ENCODE data around the gene FAM20C. TPM values are rescaled to one million over a fixed set of nuclear protein-coding genes. Genes with fewer than 3 reads are reported as not detected.

FAM20C gene
- total RNA-seq, 4 donors from 2014 or later, result 15.8 to 20.4 (median 18.7) TPM

DNA sequence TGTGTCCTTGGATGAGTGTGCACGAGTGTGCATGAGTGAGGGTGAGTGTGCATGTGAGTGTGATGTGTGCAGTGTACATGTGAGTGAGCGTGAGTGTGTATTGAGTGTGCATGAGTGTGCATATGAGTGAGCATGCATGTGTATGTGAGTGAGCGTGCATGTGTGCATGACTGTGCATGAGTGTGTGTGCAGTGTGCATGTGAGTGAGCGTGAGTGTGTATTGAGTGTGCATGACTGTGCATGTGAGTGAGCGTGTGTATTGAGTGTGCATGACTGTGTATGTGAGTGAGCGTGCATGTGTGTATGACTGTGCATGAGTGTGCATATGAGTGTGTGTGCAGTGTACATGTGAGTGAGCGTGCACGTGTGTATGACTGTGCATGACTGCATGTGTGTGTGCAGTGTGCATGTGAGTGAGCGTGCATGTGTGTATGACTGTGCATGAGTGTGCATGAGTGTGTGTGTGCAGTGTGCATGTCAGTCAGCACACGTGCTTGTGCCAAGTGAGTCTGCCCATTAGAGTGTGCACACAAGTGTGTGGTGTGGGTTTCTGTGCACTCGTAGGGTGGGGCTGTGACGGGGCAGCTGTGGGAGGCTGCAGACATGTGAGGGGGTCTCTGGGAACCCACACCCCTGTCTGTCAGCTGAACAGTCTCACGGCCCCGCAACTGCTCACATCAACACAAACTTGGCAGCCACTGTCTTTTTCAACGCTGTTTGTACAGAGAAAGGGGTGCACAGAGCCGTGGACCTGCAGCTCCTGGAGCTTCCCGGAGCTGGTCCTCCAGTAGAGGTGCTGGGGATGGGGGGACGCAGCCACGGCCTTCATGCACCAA, 112.4 kb downstream of the FAM20C start:
- no peak for TF ChIP-seq EP300 (IDR thresholded peaks at IDR 0.05)
- no peak for TF ChIP-seq POLR2AphosphoS5 (IDR thresholded peaks at IDR 0.05)
- TF ChIP-seq, protein P1, sequence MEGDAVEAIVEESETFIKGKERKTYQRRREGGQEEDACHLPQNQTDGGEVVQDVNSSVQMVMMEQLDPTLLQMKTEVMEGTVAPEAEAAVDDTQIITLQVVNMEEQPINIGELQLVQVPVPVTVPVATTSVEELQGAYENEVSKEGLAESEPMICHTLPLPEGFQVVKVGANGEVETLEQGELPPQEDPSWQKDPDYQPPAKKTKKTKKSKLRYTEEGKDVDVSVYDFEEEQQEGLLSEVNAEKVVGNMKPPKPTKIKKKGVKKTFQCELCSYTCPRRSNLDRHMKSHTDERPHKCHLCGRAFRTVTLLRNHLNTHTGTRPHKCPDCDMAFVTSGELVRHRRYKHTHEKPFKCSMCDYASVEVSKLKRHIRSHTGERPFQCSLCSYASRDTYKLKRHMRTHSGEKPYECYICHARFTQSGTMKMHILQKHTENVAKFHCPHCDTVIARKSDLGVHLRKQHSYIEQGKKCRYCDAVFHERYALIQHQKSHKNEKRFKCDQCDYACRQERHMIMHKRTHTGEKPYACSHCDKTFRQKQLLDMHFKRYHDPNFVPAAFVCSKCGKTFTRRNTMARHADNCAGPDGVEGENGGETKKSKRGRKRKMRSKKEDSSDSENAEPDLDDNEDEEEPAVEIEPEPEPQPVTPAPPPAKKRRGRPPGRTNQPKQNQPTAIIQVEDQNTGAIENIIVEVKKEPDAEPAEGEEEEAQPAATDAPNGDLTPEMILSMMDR (IDR thresholded peaks at IDR 0.05), result no peak
- no peak overlapping the region for H3K27ac ChIP-seq
- no peaks in the 10 kb centered on the region for H3K36me3 ChIP-seq
- H3K4me1 ChIP-seq, result no peaks in the 10 kb centered on the region
- peaks cover 5% of the 10 kb centered on the region for H3K27me3 ChIP-seq
- WGBS, result 80% methylated on average over 16 of the region's 19 CpGs
- no peak overlapping the region for H3K4me3 ChIP-seq
- DNase-seq (ENCODE audit: low spot score in 2 of 2), result no peak
- H3K9me3 ChIP-seq, result peaks cover 11% of the 10 kb centered on the region

DNA sequence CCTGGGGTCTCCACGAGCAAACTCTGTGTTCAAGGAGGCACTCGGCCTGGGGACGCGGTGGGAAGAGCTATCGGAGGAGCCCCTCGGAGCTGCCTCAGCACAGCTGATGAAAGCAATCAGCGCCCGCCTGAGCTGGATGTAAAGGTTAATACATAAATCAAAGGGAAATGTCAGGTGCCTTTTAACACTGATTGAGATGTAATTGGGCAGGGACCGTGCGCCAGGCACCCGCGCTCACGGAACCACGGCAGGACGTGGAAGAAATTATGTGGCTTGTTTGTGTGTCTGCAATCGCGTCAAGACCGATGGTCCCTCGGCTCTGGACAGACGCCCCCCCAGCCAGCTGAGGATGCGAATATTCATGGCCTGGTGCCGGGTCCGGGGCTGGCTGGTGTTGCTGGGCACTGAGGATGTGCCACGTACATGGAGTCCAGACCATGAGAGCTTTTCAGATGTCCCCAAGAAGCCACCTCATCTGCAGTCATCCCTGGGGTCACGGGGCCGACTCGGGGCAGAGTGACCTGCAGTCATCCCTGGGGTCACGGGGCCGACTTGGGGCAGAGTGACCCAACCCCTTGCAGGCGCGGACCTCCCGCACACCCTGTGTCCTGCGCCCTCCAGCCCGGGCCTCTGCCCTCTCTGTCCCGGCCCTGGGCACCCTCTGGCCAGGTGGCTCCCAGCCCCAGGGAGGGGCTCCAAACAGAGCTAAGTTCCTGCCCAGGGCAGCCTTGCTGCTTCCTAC, 113.2 kb downstream of the FAM20C start:
- WGBS, result 75% methylated on average over 16 of the region's 35 CpGs
- no peaks in the 10 kb centered on the region for H3K4me1 ChIP-seq
- no peak for DNase-seq (ENCODE audit: low spot score in 2 of 2)
- H3K4me3 ChIP-seq, result no peak overlapping the region
- peaks cover 7% of the 10 kb centered on the region for H3K27me3 ChIP-seq
- peaks cover 11% of the 10 kb centered on the region for H3K9me3 ChIP-seq
- H3K36me3 ChIP-seq, result no peaks in the 10 kb centered on the region
- no peak for TF ChIP-seq EP300 (IDR thresholded peaks at IDR 0.05)
- TF ChIP-seq POLR2A (IDR thresholded peaks at IDR 0.05), result no peak
- TF ChIP-seq POLR2AphosphoS5 (IDR thresholded peaks at IDR 0.05), result no peak
- TF ChIP-seq, protein P1 (IDR thresholded peaks at IDR 0.05), result no peak
- H3K27ac ChIP-seq, result no peak overlapping the region

GRCh38 chr7:307970-308369, 115.6 kb downstream of the FAM20C start:
- H3K4me1 ChIP-seq, result peaks cover 6% of the 10 kb centered on the region
- no peak for DNase-seq (ENCODE audit: low spot score in 2 of 2)
- WGBS, result 73% methylated on average over 3 of the region's 3 CpGs

DNA sequence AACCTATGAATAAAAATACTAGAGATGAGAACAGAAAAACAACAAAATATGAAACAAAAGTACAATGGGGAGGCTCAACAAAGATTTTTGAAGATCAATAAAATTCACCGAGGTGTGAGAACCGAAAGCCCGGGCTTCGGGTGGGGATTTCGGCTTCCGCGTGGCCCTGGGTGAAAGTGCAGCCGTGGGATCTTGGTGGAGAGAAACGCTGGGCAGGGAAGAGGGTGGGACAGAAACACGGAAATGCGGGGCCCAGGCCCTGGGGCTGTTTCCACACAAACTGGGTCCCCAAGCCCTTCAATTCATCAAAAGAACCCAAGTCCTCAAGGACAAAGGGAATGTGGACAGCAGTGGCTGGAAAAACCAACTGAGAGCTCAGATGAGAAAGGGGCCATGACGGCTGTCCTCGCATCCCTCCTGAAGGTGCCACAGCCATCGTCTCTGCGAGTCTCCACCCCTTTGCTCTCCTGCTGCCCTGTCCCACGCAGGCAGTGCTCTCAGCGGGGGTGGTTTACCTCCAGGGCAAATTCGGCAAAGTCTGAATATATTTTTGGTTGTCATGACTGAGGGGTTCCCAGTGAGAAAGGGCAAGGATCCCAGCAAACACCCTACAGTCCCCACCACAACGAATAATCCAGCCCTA, 117.3 kb downstream of the FAM20C start:
- H3K4me1 ChIP-seq, result peaks cover 6% of the 10 kb centered on the region
- 89% methylated on average over 19 of the region's 19 CpGs for WGBS
- H3K36me3 ChIP-seq, result no peaks in the 10 kb centered on the region
- no peak overlapping the region for H3K27ac ChIP-seq
- H3K27me3 ChIP-seq, result peaks cover 44% of the 10 kb centered on the region
- H3K9me3 ChIP-seq, result peaks cover 11% of the 10 kb centered on the region
- H3K4me3 ChIP-seq, result no peak overlapping the region
- DNase-seq (ENCODE audit: low spot score in 2 of 2), result no peak
- TF ChIP-seq POLR2AphosphoS5 (IDR thresholded peaks at IDR 0.05) (no peak), POLR2A (IDR thresholded peaks at IDR 0.05) (no peak), EP300 (IDR thresholded peaks at IDR 0.05) (no peak)
- TF ChIP-seq, protein P1 (IDR thresholded peaks at IDR 0.05), result no peak

More at GRCh38 chr7:307970-308369, 115.6 kb downstream of the FAM20C start:
- H3K4me3 ChIP-seq, result no peak overlapping the region
- H3K36me3 ChIP-seq, result no peaks in the 10 kb centered on the region
- TF ChIP-seq EP300 (IDR thresholded peaks at IDR 0.05) (no peak), POLR2A (IDR thresholded peaks at IDR 0.05) (no peak), POLR2AphosphoS5 (IDR thresholded peaks at IDR 0.05) (no peak)
- TF ChIP-seq, protein P1 (IDR thresholded peaks at IDR 0.05), result no peak
- peaks cover 27% of the 10 kb centered on the region for H3K27me3 ChIP-seq
- H3K27ac ChIP-seq, result no peak overlapping the region
- H3K9me3 ChIP-seq, result peaks cover 11% of the 10 kb centered on the region

Other genes with a start within 250 kb of the FAM20C start
- not detected for gene FOXL3, start 97.6 kb downstream of the FAM20C start, total RNA-seq

All from suprapubic skin (tissue), 4 donors.